PFSK-1 (cell line): ENCODE measurements around the gene TATDN2.

Experiments
- FOXP2 ChIP-seq: optimal IDR thresholded peaks from 2 replicates; pipeline ENCODE3; 2011; ENCODE audit warnings: borderline replicate concordance, control low read depth, inconsistent platforms; ENCODE audit not compliant: insufficient read depth; ENCODE audit errors: extremely low read length, extremely low read depth
- POLR2AphosphoS5 ChIP-seq: IDR thresholded peaks from 2 replicates; pipeline ENCODE4 v1.6.1; 2012; ENCODE audit warnings: low read depth, mild to moderate bottlenecking, control low read depth, low read length, moderate library complexity
- REST ChIP-seq, 2 experiments: IDR thresholded peaks; 2 replicates each; pipeline versions ENCODE4 v1.6.1 to v1.8.0; 2011 to 2012; ENCODE audit warnings: low read depth in 2 of 2, low read length in 2 of 2, control low read depth in 1 of 2, inconsistent platforms in 1 of 2, mild to moderate bottlenecking in 1 of 2, moderate library complexity in 1 of 2; ENCODE audit not compliant: insufficient read depth in 1 of 2
- SIN3A ChIP-seq: IDR thresholded peaks from 2 replicates; pipeline ENCODE4 v1.6.1; 2012; ENCODE audit warnings: mild to moderate bottlenecking, low read length, moderate library complexity, borderline replicate concordance; ENCODE audit not compliant: insufficient read depth
- TAF1 ChIP-seq: IDR thresholded peaks from 2 replicates; pipeline ENCODE4 v1.6.1; 2012; ENCODE audit warnings: low read length, control low read depth, borderline replicate concordance; ENCODE audit not compliant: insufficient read depth

- TF ChIP-seq POLR2AphosphoS5 (no peak), REST (IDR thresholded peaks at IDR 0.05; ENCODE audit: insufficient read depth in 1 of 2, low read depth in 2 of 2, low read length in 2 of 2) (no peak), SIN3A (no peak), TAF1 (no peak), FOXP2 (no peak)
Observed at GRCh38 chr3:10204921-10205320, 43.3 kb upstream of the TATDN2 start.
